ENCODE measurements around the gene PPP2R5E. TPM values are rescaled to one million over a fixed set of nuclear protein-coding genes. Genes with fewer than 3 reads are reported as not detected.

Gene PPP2R5E
- total RNA-seq, 1 experiment from 2014 or later = 47.2 TPM

DNA sequence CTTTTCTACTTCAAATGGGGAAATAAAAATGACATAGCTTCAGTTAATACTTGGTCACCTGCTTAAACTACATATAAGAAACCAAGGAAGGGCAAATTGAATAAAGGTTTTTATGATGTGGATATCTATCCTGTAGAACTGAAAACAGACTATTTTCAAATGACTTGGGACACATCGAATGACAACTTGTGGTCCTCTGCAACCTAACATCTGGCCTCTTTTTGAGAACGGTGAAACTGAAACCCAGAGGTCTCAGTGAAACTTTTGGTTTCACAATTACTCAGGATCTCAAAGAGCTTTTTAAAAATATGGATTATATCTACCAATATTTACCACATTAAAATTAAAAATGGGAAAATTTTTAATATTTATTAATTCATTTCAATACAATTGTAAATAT lies 65.2 kb downstream of the PPP2R5E start:
- peaks cover 2% of the 10 kb centered on the region; the same call in 1 of the 2 replicates for H3K4me1 ChIP-seq (ENCODE audit: control insufficient read depth, insufficient read depth, low read length)
- in situ Hi-C loops (cut with HindIII; ENCODE audit: low pct_unique_long_range_greater_than_20kb, low sequenced_read_pairs) = no loop called here
- ATAC-seq (no peak), DNase-seq (ENCODE audit: low read depth, low spot score) (no peak)
- H3K36me3 ChIP-seq (ENCODE audit: control insufficient read depth, insufficient read depth, low read length) = no peaks in the 10 kb centered on the region
- no TSS peak for BruUV-seq (replicated peaks)
- TF ChIP-seq, protein P1, sequence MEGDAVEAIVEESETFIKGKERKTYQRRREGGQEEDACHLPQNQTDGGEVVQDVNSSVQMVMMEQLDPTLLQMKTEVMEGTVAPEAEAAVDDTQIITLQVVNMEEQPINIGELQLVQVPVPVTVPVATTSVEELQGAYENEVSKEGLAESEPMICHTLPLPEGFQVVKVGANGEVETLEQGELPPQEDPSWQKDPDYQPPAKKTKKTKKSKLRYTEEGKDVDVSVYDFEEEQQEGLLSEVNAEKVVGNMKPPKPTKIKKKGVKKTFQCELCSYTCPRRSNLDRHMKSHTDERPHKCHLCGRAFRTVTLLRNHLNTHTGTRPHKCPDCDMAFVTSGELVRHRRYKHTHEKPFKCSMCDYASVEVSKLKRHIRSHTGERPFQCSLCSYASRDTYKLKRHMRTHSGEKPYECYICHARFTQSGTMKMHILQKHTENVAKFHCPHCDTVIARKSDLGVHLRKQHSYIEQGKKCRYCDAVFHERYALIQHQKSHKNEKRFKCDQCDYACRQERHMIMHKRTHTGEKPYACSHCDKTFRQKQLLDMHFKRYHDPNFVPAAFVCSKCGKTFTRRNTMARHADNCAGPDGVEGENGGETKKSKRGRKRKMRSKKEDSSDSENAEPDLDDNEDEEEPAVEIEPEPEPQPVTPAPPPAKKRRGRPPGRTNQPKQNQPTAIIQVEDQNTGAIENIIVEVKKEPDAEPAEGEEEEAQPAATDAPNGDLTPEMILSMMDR (IDR thresholded peaks at IDR 0.05) = no peak
- no peak for TF ChIP-seq TCF7L2 (IDR thresholded peaks at IDR 0.05; ENCODE audit: low read depth, low read length)
- no peak for TF ChIP-seq POLR2AphosphoS5 (IDR thresholded peaks at IDR 0.05; ENCODE audit: low read depth, low read length)
- no peak for TF ChIP-seq SIN3A (IDR thresholded peaks at IDR 0.05; ENCODE audit: borderline replicate concordance, insufficient read depth, low read depth, low read length)
- TF ChIP-seq, protein P2, sequence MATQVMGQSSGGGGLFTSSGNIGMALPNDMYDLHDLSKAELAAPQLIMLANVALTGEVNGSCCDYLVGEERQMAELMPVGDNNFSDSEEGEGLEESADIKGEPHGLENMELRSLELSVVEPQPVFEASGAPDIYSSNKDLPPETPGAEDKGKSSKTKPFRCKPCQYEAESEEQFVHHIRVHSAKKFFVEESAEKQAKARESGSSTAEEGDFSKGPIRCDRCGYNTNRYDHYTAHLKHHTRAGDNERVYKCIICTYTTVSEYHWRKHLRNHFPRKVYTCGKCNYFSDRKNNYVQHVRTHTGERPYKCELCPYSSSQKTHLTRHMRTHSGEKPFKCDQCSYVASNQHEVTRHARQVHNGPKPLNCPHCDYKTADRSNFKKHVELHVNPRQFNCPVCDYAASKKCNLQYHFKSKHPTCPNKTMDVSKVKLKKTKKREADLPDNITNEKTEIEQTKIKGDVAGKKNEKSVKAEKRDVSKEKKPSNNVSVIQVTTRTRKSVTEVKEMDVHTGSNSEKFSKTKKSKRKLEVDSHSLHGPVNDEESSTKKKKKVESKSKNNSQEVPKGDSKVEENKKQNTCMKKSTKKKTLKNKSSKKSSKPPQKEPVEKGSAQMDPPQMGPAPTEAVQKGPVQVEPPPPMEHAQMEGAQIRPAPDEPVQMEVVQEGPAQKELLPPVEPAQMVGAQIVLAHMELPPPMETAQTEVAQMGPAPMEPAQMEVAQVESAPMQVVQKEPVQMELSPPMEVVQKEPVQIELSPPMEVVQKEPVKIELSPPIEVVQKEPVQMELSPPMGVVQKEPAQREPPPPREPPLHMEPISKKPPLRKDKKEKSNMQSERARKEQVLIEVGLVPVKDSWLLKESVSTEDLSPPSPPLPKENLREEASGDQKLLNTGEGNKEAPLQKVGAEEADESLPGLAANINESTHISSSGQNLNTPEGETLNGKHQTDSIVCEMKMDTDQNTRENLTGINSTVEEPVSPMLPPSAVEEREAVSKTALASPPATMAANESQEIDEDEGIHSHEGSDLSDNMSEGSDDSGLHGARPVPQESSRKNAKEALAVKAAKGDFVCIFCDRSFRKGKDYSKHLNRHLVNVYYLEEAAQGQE (IDR thresholded peaks at IDR 0.05; ENCODE audit: insufficient read depth in 1 of 2, low read depth in 2 of 2, low read length in 1 of 2) = no peak
- H3K27ac ChIP-seq (ENCODE audit: low read length) = no peak overlapping the region
- H3K9me3 ChIP-seq (ENCODE audit: control insufficient read depth, insufficient read depth, low read depth, low read length) = no peaks in the 10 kb centered on the region
- POLR2A ChIA-PET = interaction anchor here (0.6 kb wide), 1 partner anchor 38 kb away, joined by 5 read pairs; no protein-coding TSS in a partner anchor
- CTCF ChIA-PET = no interaction called here
- intact Hi-C loops (cut with micrococcal nuclease; ENCODE audit: unreplicated experiment) = no loop called here
- H3K4me3 ChIP-seq (ENCODE audit: low read depth in 2 of 2, low read length in 2 of 2) = no peak overlapping the region
- H3K27me3 ChIP-seq (ENCODE audit: control insufficient read depth, insufficient read depth, low read length) = no peaks in the 10 kb centered on the region

DNA sequence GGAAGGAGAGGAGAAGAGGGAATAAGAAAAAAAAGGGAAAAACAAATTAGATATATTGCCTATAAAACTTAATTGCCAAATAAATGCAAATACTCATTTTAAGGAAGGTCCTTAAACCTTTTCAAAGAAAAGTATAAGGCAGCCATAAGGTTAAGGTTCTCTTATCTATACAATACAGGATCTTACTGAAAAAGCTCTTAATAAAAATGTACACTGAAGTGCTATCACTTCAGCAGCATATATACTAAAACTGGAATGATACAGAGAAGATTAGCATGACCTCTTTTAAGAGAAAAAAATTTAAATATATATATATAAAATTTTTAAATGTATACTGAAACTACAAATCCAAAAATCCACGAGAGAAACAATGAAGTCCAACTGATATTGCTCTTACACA lies 65.6 kb downstream of the PPP2R5E start:
- Histone ChIP-seq H3K27ac (ENCODE audit: low read length) (no peak overlapping the region), H3K4me3 (ENCODE audit: low read depth in 2 of 2, low read length in 2 of 2) (no peak overlapping the region), H3K36me3 (ENCODE audit: control insufficient read depth, insufficient read depth, low read length) (no peaks in the 10 kb centered on the region), H3K4me1 (ENCODE audit: control insufficient read depth, insufficient read depth, low read length) (peaks cover 3% of the 10 kb centered on the region; the same call in 1 of the 2 replicates), H3K27me3 (ENCODE audit: control insufficient read depth, insufficient read depth, low read length) (no peaks in the 10 kb centered on the region), H3K9me3 (ENCODE audit: control insufficient read depth, insufficient read depth, low read depth, low read length) (no peaks in the 10 kb centered on the region)
- POLR2A ChIA-PET = interaction anchor here (0.6 kb wide), 1 partner anchor 38 kb away, joined by 5 read pairs; no protein-coding TSS in a partner anchor
- TF ChIP-seq TCF7L2 (IDR thresholded peaks at IDR 0.05; ENCODE audit: low read depth, low read length) = no peak
- no peak for TF ChIP-seq SIN3A (IDR thresholded peaks at IDR 0.05; ENCODE audit: borderline replicate concordance, insufficient read depth, low read depth, low read length)
- no TSS peak for BruUV-seq (replicated peaks)
- intact Hi-C loops (cut with micrococcal nuclease; ENCODE audit: unreplicated experiment) = no loop called here
- ATAC-seq (no peak), DNase-seq (ENCODE audit: low read depth, low spot score) (no peak)
- CTCF ChIA-PET = no interaction called here
- in situ Hi-C loops (cut with HindIII; ENCODE audit: low pct_unique_long_range_greater_than_20kb, low sequenced_read_pairs) = no loop called here

DNA sequence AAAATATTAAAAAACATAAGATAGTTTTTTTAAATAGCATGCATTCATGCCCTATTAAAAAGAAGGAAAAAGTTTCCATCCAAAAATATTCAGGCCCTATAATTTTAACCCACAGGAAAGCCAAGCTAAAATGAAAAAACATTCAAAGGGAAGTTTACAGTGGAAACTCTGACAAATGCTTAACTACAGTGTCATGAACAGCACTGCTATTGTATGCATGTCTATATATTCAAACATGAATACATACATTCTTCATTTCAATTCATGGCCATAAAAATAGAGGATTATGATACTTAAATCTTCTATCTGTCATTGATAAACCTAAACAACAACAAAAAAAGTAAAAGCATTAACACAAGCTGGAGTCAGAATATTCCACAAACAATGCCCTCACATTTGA lies 67.4 kb downstream of the PPP2R5E start:
- Histone ChIP-seq H3K27ac (ENCODE audit: low read length) (no peak overlapping the region), H3K4me1 (ENCODE audit: control insufficient read depth, insufficient read depth, low read length) (peaks cover 8% of the 10 kb centered on the region; the same call in 1 of the 2 replicates), H3K36me3 (ENCODE audit: control insufficient read depth, insufficient read depth, low read length) (no peaks in the 10 kb centered on the region), H3K9me3 (ENCODE audit: control insufficient read depth, insufficient read depth, low read depth, low read length) (no peaks in the 10 kb centered on the region), H3K27me3 (ENCODE audit: control insufficient read depth, insufficient read depth, low read length) (no peaks in the 10 kb centered on the region), H3K4me3 (ENCODE audit: low read depth in 2 of 2, low read length in 2 of 2) (no peak overlapping the region)
- in situ Hi-C loops (cut with HindIII; ENCODE audit: low pct_unique_long_range_greater_than_20kb, low sequenced_read_pairs) (no loop called here), intact Hi-C loops (cut with micrococcal nuclease; ENCODE audit: unreplicated experiment) (no loop called here)
- POLR2A ChIA-PET = no interaction called here
- no peak for ATAC-seq
- no peak for DNase-seq (ENCODE audit: low read depth, low spot score)
- TF ChIP-seq, protein P2 (IDR thresholded peaks at IDR 0.05; ENCODE audit: insufficient read depth in 1 of 2, low read depth in 2 of 2, low read length in 1 of 2) = no peak
- no peak for TF ChIP-seq SIN3A (IDR thresholded peaks at IDR 0.05; ENCODE audit: borderline replicate concordance, insufficient read depth, low read depth, low read length)
- TF ChIP-seq, protein P1 (IDR thresholded peaks at IDR 0.05) = no peak
- TF ChIP-seq TCF7L2 (IDR thresholded peaks at IDR 0.05; ENCODE audit: low read depth, low read length) = no peak
- TF ChIP-seq POLR2AphosphoS5 (IDR thresholded peaks at IDR 0.05; ENCODE audit: low read depth, low read length) = no peak
- no TSS peak for BruUV-seq (replicated peaks)
- CTCF ChIA-PET = interaction anchor here (0.5 kb wide), 1 partner anchor 15 kb away, joined by 3 read pairs; no protein-coding TSS in a partner anchor
